ENCODE results near the gene PCNX2.

DNA sequence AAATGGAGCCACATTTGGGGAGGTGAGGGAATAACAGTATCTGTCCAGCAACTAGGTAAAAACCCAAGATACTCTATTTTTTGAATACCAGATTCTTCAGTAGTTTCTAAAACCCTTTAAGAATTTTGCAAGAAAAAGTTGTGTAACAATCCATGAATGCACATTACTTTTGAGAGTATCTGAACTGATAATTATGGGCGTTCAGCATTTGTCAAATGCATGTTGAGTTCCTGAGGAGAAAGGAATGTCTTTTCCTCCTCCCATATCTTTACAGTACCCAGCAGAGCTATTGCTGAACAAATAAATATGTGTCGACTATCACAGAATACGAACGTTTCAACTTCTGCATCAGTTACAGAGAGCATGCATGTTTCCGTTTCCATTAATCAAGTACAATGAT is 104.5 kb downstream of the PCNX2 start:
- TF ChIP-seq, protein P1, sequence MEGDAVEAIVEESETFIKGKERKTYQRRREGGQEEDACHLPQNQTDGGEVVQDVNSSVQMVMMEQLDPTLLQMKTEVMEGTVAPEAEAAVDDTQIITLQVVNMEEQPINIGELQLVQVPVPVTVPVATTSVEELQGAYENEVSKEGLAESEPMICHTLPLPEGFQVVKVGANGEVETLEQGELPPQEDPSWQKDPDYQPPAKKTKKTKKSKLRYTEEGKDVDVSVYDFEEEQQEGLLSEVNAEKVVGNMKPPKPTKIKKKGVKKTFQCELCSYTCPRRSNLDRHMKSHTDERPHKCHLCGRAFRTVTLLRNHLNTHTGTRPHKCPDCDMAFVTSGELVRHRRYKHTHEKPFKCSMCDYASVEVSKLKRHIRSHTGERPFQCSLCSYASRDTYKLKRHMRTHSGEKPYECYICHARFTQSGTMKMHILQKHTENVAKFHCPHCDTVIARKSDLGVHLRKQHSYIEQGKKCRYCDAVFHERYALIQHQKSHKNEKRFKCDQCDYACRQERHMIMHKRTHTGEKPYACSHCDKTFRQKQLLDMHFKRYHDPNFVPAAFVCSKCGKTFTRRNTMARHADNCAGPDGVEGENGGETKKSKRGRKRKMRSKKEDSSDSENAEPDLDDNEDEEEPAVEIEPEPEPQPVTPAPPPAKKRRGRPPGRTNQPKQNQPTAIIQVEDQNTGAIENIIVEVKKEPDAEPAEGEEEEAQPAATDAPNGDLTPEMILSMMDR (IDR thresholded peaks at IDR 0.05): no peak
- TF ChIP-seq POLR2A (IDR thresholded peaks at IDR 0.05): no peak
